Hematopoietic multipotent progenitor cell treated with erythropoietin and hydrocortisone succinate and interleukin-3 and kit ligand, for 4 days (in vitro differentiated cells): Measurements from ENCODE around the gene ERP44.
A peak's percentile ranks its signal among the peaks of the same experiment; 100 is the strongest.
"Not testable (repeated sequence)": the region's sequence is repeated elsewhere in the genome, so short reads cannot be mapped to it uniquely, and the experiment has no call there.

ENCODE experiments used
- DNase-seq: peaks from one replicate; pipeline ENCODE4 v3.0.0-alpha.2; 2015

ERP44 gene

DNA sequence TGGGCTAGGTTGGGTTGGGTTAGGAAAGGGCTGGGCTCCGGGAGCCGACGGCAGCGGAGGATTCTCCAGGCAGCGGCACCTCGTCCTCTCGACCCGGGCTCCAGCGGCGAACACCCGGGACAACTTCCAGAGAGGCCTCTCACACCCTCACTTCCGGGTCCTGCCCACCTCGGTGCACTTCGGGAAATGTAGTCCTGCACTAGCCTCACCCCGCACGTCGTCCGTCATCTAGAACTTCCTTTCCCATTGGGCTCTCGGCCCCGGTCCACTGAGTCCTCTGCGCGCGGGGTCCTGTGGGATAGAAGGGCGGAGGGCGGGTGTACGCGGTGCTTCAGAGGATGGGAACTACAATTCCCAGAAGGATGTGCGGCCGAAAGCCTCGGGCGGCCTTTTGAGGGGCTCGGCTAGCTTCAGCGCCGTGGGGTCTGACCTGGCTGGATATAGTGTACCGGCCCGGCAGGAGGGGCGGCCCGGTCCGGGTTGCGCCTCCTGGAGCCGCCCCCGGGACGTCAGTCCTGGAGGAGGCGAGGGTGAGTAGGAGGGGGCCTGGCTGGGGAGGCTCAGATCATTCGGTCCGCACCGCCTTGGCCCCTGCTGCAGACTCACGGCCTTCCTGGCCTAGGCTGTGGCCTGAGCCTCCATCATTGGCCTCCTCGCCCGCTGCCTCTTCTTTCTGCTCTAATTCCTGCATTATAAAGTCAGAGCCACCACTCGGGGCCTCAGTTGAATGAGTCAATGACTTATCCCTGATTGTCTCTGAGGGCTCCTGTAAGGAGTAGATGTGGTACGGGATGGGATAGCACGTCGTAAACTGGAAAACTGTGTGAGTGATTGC lies at the start of gene ERP44, which contains the start of gene INVS:
TSS of gene ERP44 (minus strand) at position 114 of the 835 bp plus-strand sequence. CDS start 160 bp downstream, outside the sequence.
TSS of gene INVS (plus strand) at position 357 of the 835 bp plus-strand sequence. CDS start 5,279 bp downstream, outside the sequence.
- peak; percentile 100 for DNase-seq

DNA sequence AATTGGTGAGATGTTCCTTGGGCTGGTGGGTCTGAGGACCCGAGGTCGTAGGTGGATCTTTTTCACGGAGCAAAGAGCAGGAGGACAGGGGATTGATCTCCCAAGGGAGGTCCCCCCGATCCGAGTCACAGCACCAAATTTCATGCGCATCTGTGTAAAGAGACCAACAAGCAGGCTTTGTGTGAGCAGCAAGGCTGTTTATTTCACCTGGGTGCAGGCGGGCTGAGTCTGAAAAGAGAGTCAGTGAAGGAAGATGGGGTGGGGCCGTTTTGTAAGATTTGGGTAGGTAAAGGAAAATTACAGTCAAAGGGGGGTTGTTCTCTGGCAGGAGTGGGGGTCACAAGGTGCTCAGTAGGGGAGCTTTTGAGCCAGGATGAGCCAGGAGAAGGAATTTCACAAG lies 47.2 kb upstream of the ERP44 start:
- DNase-seq: not testable (repeated sequence)

DNA sequence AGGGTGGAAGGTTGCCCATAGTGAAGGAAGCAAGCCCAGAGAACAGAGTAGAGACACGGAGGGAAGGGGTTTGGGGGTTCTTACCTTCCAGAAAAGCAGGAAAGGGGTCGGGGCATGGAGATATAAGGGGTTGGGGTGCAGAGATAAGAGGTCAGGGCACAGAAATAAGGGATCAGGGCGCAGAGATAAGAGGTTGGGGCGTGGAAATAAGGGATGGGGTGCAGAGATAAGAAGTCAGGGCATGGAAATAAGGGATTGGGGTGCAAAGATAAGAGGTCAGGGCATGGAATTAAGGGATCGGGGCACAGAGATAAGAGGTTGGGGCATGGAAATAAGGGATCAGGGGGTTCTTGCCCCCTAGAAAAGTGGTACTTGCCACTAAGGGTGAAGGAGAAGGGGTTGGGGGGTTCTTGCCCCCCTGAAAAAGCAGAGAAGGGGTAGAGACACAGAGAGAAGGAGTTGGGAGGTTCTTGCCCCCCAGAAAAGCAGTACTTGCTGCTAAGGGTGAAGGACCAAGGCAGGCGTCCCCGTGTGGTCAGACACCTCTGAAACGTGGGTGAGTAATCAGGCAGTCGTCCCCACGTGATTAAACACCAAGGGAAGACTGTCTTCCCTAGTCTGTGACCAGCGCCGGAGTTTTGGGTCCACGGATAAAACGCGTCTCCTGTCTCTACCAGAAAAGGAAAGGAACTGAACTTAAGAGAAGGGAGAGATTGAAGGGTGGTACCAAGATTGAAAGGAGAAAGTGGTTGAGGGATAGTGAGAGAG lies 46.6 kb upstream of the ERP44 start:
- peak; percentile 17 for DNase-seq

DNA sequence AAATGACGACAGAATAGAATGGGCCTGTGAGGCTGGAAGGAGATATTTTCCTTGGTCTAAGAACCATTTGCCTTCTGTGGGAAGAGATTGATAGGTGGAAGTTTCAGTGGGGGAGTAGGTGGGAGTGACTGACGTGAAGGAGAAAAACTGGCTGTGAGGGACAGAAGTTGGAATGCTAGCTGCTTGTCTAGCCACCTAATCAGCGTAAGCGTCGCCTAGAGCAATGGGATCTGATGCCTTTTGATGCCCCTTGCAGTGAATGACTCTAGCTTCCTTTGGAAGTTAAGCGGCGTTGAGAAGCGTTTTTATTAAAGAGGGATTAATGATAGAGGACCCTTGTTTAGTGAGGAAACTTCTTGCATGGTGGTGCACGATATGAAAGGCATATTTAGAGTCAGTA lies 43.1 kb upstream of the ERP44 start:
- not testable (repeated sequence) for DNase-seq

DNA sequence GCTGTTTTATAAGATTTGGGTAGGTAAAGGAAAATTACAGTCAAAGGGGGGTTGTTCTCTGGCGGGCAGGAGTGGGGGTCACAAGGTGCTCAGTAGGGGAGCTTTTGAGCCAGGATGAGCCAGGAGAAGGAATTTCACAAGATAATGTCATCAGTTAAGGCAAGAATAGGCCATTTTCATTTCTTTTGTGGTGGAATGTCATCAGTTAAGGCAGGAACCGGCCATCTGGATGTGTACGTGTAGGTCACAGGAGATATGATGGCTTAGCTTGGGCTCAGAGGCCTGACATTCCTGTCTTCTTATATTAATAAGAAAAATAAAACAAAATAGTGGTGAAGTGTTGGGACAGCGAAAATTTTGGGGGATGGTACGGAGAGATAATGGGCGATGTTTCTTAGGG lies 41.5 kb upstream of the ERP44 start:
- DNase-seq: not testable (repeated sequence)

DNA sequence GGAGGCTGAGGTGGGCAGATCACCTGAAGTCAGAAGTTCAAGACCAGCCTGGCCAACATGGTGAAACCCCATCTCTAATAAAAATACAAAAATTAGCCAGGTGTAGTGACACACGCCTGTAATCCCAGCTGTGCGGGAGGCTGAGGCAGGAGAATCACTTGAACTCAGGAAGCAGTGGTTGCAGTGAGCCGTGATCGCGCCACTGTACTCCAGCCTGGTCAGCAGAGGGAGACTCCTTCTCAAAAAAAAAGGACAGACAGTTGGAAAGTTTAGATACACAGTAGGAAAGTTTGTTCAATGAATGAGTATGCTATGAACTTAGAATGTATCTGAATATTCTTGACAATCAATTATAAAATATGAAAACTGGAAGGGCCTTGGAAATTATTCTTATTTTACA lies 38.0 kb upstream of the ERP44 start:
- DNase-seq: peak; percentile 30

DNA sequence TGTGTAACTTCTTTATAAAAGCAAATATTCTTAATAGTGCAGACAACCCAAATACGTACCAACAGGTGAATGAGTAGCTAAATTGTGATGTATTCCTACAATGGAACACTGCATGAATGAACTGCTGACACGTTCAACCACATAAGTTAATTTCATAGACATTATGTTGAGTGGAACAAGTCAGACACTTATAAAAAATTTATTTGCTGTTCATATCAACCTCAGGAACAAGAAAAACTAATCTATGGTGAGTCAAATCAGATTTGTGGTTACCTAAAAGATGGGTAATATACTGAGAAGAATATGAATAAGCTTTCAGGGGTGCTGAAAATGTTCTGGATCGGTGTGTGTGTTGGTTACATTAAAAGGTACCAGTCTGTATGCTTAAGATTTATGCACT lies 35.9 kb upstream of the ERP44 start:
- DNase-seq: no peak

DNA sequence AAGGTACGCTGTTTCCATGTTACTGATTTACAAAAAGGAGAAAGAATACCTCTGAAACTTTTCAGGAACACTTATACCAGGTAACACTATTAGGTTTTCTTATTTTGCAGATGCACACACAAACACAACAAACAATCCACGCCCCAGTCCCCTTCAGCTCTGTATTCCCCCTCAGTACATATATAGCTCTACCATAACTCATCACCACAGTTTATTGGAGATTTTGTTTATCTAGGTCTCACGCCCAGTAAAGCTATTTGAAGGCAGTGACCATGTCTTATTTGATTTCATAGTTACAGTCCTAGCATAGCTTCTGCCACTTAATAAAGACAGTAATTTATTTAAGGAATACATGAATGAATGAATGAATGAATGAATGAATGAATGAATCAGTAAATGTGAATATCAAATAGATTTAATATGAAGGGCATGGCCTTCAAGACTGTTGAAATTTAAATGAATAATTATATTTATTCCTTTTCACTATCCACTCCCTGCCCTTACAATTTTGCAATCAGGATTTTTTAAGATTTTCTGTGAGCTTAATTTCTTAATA lies 33.2 kb upstream of the ERP44 start:
- DNase-seq: no peak

DNA sequence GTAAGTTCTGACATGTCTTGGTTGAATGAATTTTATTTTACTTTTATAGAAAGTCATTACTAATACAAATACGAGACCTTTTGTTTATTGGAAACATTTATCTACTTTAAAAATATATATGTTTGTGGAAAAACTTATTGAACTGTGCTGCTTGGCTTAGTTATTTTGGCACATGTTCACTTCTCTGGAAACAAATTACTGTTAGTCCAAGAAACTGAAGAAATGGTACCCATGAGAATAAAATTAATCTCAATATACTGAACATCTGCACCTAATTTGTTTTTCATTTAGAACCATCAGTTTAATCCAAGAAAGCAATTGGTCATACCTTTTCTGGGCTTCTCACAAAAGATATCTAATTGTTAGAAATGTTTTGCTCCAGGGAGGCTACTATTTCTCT lies 32.4 kb upstream of the ERP44 start:
- no peak for DNase-seq

DNA sequence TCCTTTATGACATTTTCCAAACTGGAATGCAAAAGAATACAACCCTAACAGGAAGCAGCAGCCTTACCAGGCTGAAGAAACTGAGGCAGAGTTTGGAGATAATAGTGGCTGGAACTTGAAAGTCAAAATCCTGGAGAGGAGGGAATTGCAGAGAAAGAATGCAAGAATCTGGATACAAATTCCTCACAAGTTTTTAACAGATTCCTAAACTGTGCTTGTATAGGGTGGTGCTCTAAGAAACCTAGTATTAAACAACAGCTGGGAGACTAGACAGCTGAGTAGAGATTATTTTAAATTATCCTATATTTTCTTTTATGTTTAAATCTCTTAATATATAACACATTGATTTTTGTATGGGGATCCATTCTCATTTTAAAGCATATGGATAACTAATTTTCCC lies 31.0 kb upstream of the ERP44 start:
- DNase-seq: no peak

DNA sequence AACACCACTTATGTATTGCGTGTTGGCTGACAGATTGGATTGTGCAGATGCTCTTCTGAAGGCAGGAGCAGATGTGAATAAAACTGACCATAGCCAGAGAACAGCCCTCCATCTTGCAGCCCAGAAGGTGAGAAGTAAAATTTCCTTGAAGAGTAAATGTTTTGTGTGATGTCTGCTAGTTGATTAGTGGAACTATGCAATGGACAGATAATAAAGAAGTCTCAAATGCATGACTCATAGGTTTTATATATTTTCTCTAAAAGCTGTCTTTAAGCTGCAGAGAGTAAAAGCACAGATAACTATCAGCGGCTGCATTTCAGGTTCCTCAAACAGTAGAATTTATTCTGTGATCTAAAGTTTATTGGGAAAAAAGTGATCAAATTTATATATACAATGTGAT lies 27.6 kb upstream of the ERP44 start:
- peak; percentile 60 for DNase-seq

DNA sequence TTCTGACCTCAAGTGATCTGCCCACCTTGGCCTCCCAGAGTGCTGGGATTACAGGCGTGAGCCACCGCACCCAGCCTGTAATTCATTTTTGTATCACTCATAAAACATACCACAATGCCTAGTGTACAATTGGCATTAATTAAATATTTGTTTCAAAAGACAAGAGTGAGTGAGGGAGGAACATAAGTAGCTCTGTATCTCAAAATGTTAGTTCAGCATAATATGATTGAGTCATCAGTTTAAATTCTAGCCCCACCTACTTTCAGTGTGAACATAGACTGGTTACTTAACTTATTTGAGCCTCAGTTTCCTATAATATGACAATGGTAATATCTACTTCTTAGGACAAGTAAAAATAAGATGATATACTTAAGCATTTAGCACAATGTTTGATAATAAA lies 27.1 kb upstream of the ERP44 start:
- no peak for DNase-seq

DNA sequence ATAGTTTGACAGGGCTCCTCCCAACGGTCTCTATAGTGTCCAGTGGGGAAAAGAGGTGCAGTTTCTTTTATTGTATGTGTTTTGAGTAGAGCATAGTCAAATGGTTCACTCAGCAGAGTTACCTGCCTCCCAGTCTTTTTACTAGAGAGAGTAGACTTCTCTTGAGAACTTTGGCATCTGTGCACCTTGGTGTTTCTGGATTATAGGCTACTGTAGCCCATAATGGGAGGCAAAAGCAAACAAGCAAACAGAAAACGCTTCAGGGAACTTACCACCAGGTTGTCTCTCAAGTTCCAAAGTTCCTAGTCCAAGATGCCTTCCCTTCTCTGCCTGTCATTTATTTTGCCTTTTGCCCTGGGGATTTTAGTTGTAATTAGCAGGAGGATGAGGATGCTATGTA lies 26.4 kb upstream of the ERP44 start:
- no peak for DNase-seq

DNA sequence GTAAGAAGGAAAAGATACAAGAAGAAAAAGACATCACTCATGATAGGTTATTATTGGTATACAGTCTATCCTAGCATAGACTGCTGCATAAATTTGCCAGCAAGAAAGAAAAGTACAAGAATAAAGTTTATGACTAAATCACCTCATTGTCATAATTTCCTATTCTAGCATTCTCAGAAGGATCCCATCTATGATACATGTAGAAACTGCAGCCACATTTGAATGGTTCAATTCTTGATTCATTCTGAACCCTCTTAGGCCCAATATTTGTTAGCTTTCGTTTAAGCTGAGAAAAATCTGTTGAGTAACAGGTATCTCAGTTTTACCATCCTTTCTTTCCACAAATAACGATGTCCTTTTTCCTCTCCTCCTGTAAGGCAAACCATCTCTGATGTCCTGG lies 21.5 kb upstream of the ERP44 start:
- DNase-seq: no peak

DNA sequence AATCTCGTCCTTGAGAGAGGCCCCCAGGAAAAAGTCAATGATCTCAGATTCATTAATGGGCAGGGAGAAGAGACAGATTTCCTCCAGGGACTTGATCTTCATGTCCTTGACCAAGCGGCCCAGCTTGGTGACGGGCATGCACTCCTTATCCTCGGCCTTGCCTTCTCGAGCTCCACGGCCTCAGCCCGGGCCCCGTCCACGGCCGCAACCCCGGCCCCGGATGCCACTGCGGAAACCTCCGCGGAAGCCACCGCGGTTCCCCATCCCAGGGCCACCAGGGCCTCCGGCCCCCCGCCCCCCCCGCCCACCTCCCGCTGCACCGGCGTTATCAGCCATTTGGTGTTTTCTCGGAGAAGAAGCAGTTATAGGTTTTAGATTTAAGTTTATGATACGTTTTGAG lies 18.5 kb upstream of the ERP44 start:
- DNase-seq: no peak

DNA sequence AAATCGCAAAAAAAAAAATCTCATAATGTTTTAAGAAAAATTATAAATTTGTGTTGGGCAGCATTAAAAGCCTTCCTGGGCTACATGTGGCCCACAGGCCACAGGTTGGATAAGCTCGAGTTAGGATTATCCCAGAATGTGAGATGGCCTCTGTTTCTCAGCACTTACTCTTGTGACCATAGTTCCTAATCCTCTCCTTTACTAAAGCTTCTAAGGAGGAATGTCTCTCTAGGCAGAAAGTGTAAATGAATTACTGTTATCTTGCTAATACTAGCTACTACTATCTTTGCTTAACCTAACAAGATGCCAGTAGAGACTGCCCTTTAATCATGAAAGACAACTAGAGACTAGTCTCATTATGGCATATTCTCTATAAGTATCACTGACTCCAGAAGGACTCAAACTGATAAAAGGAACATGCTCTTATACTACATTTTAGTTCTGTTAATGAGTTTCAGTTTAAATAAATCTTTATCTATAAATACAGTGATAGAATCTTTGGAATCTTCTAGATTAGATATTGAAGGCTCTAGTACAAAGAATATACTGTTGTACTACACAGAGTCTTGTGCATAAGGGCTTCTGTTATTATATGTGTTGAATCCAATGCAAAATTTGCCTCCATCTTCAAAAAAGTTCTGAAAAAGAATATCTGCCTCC lies 14.0 kb upstream of the ERP44 start:
- DNase-seq: no peak

DNA sequence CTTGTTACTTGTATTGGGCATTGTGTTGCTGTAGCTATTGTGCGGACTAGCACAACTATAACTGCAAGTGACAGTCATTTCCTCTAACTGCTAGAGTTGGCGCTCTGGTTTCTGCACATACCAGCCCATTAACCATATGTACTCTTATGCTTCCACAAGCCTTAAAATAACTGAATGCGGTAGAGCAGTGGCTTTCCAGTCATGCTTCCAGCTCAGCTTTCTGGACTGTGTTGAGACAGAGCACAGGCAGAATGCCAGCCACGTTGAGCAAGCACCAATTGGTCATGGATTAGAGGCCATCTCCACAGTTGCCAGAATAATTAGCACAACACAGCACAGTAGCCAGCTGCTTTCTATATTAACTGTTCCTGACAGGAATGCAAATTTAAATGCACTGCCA lies 12.4 kb upstream of the ERP44 start:
- DNase-seq: peak; percentile 16

DNA sequence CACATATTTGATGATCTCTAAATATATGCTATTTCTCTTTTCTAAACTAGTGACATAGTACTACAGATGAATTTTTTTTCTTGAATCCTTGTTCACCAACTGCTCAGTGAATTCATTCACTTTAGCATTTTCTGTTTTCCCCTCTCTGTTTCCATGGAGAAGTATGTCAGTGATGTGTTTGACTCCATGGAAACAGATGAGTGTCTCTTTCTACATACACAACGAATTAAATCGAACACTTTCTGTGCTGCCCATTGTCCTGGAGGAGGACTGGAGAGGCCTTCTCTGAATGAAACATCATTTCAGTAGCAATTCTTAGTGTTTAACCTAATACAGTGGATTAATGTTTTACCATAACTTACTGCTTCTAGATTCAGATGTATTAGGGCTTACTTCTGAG lies 9.8 kb upstream of the ERP44 start:
- no peak for DNase-seq

DNA sequence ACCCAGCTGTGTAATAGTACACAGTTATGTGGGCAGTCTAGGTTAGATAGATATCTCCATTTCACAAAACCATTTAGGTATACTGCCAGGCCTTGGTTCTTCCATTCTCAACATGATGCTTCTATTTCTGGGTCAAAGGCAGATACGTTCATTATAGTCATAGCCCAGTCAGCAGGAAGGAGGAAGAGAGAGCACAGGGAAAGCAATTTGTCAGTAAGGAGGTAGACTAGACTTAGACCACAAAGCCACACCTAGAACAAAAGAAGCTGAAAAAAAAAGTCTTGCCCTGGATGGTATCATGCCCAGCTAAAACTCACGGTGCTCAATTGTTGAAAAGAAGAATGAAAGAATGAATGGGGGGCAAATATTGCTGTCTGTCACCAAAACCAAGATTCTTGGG lies 7.8 kb upstream of the ERP44 start:
- DNase-seq: no peak

DNA sequence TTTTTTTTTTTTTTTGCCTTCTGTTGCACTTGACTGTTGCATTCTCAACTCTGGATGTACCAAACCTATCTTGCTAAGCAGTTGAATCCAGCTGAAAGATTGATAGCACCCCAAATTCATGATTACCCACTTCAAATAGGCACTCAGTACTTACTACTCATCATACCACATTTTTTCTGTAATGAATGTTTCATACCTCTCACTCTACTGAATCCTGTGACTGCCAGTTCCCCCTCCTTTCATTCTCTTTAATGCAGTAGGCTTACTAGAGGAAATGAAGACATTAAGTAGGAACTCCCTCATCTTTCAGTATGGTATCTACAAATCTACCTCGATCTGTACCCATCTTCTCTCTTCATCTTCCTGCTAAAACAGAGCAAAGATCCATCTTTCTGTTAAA lies 7.1 kb upstream of the ERP44 start:
- no peak for DNase-seq

DNA sequence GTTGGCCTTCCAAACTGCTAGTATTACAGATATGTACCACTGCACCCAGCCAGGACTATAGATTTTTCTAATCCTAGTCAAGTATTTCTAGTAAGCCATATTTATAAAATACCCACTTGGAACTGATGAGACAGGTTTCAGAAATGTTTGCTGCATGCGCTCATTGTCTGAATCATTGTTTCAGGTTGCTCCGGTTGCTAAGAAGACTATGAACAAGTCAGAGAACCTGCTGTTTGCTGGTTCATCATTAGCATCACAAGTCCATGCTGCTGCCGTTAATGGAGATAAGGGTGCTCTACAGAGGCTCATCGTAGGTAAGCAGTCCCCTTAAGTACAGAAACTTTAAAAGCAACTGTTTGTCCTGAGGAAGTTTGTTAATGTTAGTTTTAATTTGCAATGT lies 5.5 kb upstream of the ERP44 start:
- DNase-seq: no peak

DNA sequence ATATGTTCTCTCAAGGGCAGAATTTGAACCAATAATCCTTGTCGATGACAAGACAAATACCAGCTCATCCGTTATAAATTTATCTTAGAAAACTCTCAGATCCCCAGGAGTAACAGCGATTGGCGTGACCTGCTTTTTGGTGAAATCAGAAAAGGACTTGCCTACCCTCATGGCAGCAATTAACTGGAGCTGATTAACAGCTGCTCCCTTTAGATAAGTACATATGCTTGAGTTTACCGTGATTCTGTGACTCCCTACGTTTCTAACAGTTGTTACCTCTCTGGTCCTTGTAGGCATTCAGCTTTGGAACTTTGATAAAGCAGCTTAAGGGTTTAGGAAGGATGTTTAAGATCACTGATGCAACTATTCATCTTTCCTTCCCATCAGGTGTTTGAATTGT lies 2.8 kb upstream of the ERP44 start:
- DNase-seq: peak; percentile 77

DNA sequence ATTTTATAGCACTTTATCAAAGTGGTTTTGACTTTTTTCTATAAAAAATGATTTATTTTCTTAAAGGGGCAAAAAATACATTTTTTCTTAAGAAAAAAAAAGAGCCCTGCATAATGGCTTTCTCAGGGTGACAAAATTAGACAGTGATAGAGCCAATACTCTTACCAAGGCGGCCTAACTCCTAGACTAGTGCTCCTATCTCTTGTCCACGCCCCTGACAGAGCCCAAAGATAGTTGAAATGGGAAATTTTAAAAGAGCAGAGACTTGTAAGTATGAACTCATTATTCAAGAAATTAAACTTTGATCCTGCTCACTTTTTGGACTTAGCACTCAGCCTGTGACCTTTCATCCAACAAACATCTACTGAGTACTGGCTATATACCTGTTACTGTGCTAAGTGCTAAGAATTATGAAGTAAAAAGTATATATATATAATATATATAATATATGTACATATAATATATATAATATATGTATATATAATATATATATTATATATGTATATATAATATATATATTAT lies 1.4 kb upstream of the ERP44 start:
- peak; percentile 47 for DNase-seq
